HG03354 (cell line): Measurements from ENCODE around the gene DCAF15.

ENCODE experiments used
- ATAC-seq: cut with Tn5 transposase; IDR thresholded peaks from one replicate; pipeline ENCODE4 v1.9.1; 2021; ENCODE audit warnings: mild to moderate bottlenecking; ENCODE audit not compliant: unreplicated experiment, poor library complexity, severe bottlenecking

The DCAF15 gene

GRCh38 chr19:14005349-14006084 is 53.2 kb downstream of the DCAF15 start:
- peak; percentile 32 for ATAC-seq

GRCh38 chr19:14006085-14006765 is 53.9 kb downstream of the DCAF15 start, which contains the start of gene RFX1:
RFX1 (minus strand) TSS chr19:14006320; CDS start chr19:13993843, 12,477 bp downstream.
- ATAC-seq: peak; percentile 74

GRCh38 chr19:14006766-14007562 is 54.7 kb downstream of the DCAF15 start:
- ATAC-seq: peak; percentile 35
